TTC549 (cell line): ENCODE data around the gene LDLRAD4.

ENCODE experiments used
- FAIRE-seq: peaks from 2 replicates; lab custom pipeline; 2012; peaks lifted over from hg19 to GRCh38; lab: Jason Lieb, UNC

Gene LDLRAD4

GRCh38 chr18:13218368-13218991 lies at the start of gene LDLRAD4:
TSS of gene LDLRAD4 (plus strand) at chr18:13218760.
- FAIRE-seq, result no peak

DNA sequence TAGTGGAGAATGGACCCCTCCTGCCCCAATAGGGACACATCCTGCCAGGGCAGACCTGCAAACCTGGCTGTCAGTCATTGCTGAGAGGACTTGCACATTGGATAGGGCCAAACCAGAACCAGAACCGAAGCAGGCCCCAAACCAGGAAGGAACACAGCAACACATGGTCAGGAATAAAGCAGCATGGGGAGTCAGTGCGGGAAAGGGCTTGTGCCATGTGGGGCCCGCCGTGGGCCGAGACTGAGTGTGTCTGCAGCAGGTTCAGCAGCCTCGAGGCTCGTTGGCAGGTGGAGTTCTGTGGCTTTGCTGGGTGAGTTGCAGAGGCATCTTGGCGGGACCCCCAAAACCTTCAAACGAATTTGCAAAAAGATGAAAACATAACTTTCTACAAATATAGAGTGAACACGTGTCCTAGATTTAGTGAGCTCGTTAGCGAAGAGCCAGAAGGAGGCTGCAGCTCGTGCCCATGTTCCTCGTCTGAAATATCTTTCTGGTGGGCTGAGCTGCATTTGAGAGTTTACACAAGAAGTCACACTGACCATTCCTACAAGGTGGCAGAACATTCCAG lies 44.9 kb upstream of the LDLRAD4 start:
- no peak for FAIRE-seq

GRCh38 chr18:13175266-13175665 lies 43.3 kb upstream of the LDLRAD4 start:
- no peak for FAIRE-seq

DNA sequence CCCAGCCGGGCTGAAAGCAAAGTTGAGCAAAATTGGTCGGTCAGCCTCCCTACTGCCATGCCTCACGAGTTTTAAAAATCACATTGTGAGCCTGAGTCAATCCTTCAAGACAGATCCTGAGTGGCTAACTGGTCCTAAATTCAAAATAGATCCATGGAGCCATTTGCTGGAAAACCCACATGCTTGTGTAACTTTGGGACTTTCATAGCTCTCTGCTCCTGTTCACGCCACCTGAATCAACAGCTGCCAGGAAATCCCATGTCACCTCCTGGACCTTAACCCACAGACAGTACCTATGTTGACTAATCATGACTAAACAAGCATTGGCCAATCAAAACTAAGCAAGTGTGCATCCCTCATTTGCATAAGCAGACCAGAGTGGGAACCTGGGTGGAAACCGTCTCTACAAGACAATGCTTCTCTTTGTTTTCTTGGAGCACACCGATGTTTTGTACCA lies 42.8 kb upstream of the LDLRAD4 start:
- no peak for FAIRE-seq

DNA sequence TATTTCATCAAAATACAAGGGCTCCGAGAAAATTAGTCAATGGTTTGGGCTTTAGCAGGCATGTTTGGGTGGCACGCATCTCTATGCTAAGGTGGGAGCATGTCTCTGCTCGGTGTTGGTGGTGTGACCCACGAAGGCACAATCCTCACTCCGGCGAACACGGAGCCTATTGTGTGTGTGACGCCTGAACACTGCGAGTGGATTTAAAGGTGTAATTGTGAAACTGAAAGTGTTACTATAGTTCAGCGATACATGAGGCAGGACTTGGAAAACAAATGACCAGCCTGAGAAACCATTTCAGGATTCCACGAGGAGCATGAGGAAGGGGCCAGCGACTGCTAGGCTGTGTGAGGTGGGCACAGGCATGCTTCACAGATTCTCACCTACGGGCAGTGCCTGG lies 41.7 kb upstream of the LDLRAD4 start:
- no peak for FAIRE-seq

- FAIRE-seq, result no peak
These were observed 40.4 kb upstream of the LDLRAD4 start for GRCh38 chr18:13178197-13178596.

GRCh38 chr18:13178976-13179375 lies 39.6 kb upstream of the LDLRAD4 start:
- no peak for FAIRE-seq

- FAIRE-seq, result no peak
These were observed 38.9 kb upstream of the LDLRAD4 start for GRCh38 chr18:13179566-13180113.

GRCh38 chr18:13180614-13181375 lies 37.8 kb upstream of the LDLRAD4 start:
- no peak for FAIRE-seq

DNA sequence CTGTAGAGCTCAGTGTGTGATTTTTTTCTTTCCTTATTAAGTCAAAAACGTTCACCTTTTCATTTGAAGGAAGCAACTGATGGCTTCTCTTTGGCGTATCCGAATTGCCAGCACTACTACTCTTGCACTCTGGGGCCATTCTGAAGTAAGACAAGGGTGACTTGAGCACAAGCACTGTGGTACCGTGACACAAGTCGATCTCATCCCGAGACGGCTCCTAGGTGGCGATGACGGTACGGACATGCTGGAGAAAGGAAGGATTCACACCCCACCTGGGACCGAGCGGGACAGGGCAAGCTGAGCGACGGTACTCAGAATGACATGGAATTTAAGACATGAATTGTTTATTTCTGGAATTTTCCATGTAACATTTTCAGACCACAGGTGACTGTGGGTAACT lies 36.8 kb upstream of the LDLRAD4 start:
- FAIRE-seq, result no peak

GRCh38 chr18:13183359-13183758 lies 35.2 kb upstream of the LDLRAD4 start:
- no peak for FAIRE-seq

DNA sequence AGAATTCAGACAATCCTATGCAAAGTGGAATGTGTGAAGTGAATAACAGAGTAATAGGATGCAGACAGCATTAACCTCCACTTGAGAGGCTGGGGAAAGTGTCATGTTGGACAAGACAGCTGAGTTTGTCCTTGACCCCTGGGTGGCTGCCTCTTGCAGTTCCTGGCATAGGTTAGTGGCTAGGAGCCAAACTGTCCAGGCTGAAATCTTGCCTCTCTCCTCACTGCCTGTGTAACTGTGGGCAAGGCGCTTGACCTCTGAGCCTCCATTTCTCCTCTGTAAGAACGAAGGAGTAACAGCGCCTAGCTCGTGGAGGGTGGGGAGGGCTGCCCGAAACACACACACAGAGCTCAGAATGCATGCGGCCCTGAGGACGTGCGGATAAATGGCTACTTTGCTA lies 34.8 kb upstream of the LDLRAD4 start:
- no peak for FAIRE-seq

- FAIRE-seq, result no peak
These were observed 34.2 kb upstream of the LDLRAD4 start for GRCh38 chr18:13184396-13184795.

DNA sequence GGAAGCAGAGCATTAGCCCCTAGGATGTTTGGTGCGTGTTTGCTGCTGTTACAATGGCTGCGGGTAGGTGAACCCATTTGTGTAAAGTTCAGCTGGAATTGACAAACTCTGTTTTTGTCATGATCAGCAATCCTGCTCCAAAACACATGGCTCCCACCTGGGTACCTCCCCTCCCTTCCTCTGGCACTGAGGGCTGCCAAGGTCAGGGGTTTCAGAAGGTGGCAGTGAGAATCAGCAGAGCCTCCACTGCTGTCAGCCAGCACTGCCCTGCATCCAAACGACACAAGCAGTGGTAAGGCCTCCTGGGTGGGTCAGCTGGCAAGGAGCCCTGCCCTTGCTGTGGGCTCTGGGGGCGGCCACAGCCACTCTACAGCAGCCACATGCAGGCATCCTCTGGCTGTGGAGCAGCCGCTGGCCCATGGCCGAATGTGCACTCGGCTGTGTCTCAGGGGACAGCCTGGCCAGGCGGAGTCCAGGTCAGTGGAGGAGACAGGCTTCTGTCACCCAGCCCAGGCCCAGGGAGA lies 32.8 kb upstream of the LDLRAD4 start:
- no peak for FAIRE-seq

GRCh38 chr18:13186687-13187086 lies 31.9 kb upstream of the LDLRAD4 start:
- FAIRE-seq, result no peak

DNA sequence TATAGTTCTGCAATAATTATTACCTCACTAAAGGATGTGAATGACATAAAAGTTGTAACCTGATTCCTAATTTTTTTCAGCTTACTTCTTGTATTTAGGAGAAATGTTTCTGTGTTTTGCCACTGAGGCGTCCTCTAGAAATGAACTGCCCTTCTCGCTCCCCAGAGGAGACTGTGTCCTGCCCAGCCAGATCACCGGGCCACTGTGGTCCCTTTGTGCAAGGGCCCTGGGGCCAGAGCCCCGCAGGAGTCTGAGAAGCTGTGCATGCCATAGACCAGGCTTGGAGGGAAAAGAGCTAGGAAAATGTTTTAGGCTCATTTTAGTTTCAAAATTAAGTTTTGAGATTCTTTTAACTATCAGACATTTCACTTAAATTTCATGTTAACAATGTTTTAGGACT lies 31.1 kb upstream of the LDLRAD4 start:
- no peak for FAIRE-seq

GRCh38 chr18:13191031-13191430 lies 27.5 kb upstream of the LDLRAD4 start:
- FAIRE-seq, result no peak

DNA sequence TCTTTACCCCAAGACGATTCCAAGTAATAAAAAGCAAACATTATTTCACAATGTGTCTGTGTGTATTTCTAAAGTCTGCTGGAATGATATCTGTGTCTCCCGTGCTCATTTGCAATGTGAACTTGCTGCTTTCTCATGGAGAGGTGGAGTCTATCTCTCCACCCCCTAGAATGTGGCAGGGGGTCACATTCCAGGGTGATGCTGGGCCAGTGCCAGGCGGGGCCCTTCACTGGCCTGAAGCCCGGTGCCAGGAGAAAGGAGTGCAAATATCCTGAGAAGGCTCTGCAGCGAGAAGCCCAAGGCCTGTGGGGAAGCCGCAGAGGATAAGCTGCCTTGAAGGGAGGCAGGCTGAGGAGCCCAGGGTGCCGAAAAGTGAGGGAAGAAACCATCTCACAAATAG lies 26.8 kb upstream of the LDLRAD4 start:
- FAIRE-seq, result no peak

- FAIRE-seq, result no peak
These were observed 25.6 kb upstream of the LDLRAD4 start for GRCh38 chr18:13192970-13193369.

GRCh38 chr18:13194239-13194638 lies 24.3 kb upstream of the LDLRAD4 start:
- no peak for FAIRE-seq

- FAIRE-seq, result no peak
These were observed 19.9 kb upstream of the LDLRAD4 start for GRCh38 chr18:13198701-13199100.

- FAIRE-seq, result no peak
These were observed 19.4 kb upstream of the LDLRAD4 start for GRCh38 chr18:13199169-13199568.

DNA sequence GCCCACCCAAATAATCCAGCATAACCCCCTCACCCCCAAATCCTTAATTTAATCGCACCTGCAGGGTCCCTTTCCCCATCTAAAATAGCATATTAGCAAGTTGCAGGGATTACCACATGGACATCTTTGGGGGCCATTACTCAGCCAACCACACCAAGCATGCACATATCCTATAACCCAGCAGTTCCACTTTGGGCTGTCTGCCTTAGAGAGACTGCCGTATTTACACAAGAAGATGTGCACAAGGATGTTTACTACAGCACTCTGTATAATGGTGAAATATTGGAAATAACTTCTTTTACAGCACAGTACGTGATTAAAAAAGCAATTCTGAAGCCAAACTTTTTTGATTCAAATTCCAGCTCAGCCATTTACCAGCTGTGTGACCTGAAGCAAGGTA lies 17.3 kb upstream of the LDLRAD4 start:
- FAIRE-seq, result no peak
